NB4 (cell line): Measurements from ENCODE around the gene UBR3.

Experiments used
- DNase-seq: peaks from one replicate; pipeline ENCODE4 v3.0.0; 2010; ENCODE audit warnings: low read depth
- H3K4me3 ChIP-seq: one replicate; pipeline ENCODE4 v1.5.1; 2011; ENCODE audit warnings: mild to moderate bottlenecking, low read depth, low read length, moderate library complexity
- MYC ChIP-seq: IDR thresholded peaks from 2 replicates; pipeline ENCODE4 v1.6.1; 2011; ENCODE audit warnings: low read depth, low read length
- POLR2A ChIP-seq: IDR thresholded peaks from 2 replicates; pipeline ENCODE4 v1.6.1; 2011; ENCODE audit warnings: mild to moderate bottlenecking; ENCODE audit not compliant: insufficient read length; ENCODE audit errors: extremely low read depth
- TF ChIP-seq, protein P1 (sequence below): IDR thresholded peaks from one replicate; pipeline ENCODE4 v1.5.1; 2012; ENCODE audit warnings: low read depth, low read length
- TF ChIP-seq, protein P2 (sequence below): IDR thresholded peaks from 2 replicates; pipeline ENCODE4 v1.6.1; 2011; ENCODE audit warnings: low read depth, low read length

The UBR3 gene

DNA sequence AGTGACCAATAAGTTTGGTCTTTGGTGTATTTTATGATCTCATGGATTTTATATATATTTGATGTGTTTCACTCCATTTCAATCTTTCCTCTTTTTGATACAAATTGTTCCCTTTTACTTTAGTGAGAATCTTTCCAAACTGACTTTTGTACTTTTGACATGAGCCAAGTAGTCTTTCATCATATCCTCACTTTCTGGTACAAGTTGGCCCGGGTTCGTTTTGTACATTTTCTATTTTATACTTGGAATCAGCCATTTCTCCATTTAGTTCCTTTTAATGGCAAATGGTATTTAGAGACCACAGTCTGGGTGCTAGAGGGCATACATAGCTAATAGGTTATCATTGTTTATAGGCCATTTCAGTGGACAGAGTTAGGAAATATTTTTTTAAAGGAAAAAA, 202.8 kb downstream of the UBR3 start:
- DNase-seq: no peak
- TF ChIP-seq, protein P1, sequence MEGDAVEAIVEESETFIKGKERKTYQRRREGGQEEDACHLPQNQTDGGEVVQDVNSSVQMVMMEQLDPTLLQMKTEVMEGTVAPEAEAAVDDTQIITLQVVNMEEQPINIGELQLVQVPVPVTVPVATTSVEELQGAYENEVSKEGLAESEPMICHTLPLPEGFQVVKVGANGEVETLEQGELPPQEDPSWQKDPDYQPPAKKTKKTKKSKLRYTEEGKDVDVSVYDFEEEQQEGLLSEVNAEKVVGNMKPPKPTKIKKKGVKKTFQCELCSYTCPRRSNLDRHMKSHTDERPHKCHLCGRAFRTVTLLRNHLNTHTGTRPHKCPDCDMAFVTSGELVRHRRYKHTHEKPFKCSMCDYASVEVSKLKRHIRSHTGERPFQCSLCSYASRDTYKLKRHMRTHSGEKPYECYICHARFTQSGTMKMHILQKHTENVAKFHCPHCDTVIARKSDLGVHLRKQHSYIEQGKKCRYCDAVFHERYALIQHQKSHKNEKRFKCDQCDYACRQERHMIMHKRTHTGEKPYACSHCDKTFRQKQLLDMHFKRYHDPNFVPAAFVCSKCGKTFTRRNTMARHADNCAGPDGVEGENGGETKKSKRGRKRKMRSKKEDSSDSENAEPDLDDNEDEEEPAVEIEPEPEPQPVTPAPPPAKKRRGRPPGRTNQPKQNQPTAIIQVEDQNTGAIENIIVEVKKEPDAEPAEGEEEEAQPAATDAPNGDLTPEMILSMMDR: no peak
- TF ChIP-seq POLR2A: no peak
- TF ChIP-seq, protein P2, sequence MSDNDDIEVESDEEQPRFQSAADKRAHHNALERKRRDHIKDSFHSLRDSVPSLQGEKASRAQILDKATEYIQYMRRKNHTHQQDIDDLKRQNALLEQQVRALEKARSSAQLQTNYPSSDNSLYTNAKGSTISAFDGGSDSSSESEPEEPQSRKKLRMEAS: no peak
- no peak for TF ChIP-seq MYC
- no peak overlapping the region for H3K4me3 ChIP-seq

DNA sequence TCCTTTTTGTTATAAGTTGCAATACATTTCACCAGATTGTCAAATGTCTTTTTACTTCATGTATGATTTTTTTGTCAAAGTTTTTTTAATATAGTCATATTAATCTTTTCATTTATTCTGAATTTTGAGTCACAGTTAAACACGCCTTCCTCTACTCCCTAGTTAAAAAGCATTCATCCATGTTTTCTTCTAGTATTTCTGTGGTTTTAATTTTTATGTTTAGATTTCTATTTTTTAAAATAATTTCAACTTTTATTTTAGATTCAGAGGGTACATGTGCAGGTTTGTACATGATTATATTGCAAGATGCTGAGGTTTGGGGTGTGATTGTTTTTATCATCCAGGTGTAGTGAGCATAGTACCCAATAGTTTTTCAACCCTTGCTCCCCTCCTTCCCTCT, 204.0 kb downstream of the UBR3 start:
- TF ChIP-seq, protein P1: no peak
- TF ChIP-seq MYC (no peak), POLR2A (no peak)
- TF ChIP-seq, protein P2: no peak
- DNase-seq: no peak
- no peak overlapping the region for H3K4me3 ChIP-seq

DNA sequence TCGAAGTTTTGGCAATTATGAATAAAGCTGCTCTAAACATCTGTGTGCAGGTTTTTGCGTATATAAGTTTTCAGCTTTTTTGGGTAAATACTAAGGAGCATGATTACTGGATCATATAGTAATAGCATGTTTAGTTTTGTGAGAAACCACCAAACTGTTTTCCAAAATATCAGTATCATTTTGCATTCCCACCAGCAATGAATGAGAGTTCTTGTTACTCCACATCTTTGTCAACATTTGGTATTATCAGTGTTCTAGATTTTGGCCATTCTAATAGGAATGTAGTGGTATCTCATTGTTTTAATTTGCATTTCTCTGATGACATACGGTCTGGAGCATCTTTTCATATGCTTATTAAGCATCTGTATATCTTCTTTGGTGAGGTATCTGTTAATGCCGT, 207.3 kb downstream of the UBR3 start:
- no peak overlapping the region for H3K4me3 ChIP-seq
- TF ChIP-seq POLR2A (no peak), MYC (no peak)
- TF ChIP-seq, protein P2: no peak
- TF ChIP-seq, protein P1: no peak
- no peak for DNase-seq

DNA sequence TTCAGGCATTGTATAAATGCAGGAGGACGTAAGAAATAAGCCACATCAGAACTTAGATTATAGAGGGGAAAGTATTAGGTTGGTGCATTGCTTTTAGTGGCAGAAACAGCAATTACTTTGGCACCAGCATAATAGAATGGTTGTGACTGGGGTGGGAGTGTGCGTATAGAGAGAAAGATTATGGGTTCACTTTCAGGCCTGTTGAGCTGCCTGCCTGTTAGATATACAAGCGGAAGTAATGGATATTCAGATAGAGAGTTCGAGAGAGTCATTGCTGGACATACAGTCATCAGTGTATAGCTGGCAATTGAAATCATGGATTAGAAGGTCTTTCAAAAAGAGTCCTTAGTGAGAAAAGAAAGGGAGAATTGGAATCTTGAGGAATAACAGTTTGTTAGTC, 211.5 kb downstream of the UBR3 start:
- H3K4me3 ChIP-seq: no peak overlapping the region
- TF ChIP-seq MYC (no peak), POLR2A (no peak)
- TF ChIP-seq, protein P1: no peak
- DNase-seq: no peak

DNA sequence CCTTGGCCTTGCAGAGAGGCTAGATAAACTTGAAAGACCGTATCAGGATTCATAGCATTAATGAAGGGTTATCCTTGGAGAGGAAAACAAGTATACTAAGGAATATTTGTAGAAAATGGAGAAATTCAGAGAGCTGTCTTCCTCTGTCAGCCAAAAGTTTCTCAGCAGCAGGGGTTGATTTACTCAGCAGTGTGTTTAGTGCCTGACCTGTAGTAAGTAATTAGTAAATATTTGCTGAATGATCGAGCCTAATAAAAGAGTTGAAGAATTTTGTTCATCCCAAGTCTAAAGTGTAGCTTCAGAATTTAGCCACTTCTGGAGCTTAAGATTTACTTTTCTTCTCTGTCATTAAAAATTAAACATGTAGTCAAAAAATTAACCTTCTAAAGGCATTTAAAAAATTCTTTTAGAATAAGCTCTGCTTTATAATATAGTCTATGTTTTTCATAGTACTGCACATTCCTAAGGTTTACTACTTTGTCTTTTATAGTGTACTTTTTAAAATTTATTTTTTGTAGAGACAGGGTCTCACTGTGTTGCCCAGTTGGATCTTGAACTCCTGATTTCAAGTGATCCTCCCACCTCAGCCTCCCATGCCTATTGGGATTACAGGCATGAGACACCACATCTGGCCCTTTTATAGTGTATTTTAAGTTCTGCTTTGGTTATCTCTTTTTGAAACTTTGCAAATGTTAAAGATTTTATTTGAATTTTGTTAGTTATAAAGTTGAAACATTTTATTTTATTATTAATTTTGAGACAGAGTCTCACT, 212.3 kb downstream of the UBR3 start:
- TF ChIP-seq MYC: no peak
- TF ChIP-seq, protein P2: no peak
- TF ChIP-seq, protein P1: no peak
- TF ChIP-seq POLR2A: no peak
- no peak overlapping the region for H3K4me3 ChIP-seq
- no peak for DNase-seq
